Activated CD8-positive, alpha-beta memory T cell treated with anti-CD3 and anti-CD28 coated beads, Interleukin-2, amount 50 U/mL, for 48 hours (primary cell): ENCODE data around the gene PANK2.
"Not testable (repeated sequence)": the region's sequence is repeated elsewhere in the genome, so short reads cannot be mapped to it uniquely, and the experiment has no call there.

Source experiments
- DNase-seq: peaks from one replicate; pipeline ENCODE4 v3.0.0-alpha.2; 2020

Gene PANK2

DNA sequence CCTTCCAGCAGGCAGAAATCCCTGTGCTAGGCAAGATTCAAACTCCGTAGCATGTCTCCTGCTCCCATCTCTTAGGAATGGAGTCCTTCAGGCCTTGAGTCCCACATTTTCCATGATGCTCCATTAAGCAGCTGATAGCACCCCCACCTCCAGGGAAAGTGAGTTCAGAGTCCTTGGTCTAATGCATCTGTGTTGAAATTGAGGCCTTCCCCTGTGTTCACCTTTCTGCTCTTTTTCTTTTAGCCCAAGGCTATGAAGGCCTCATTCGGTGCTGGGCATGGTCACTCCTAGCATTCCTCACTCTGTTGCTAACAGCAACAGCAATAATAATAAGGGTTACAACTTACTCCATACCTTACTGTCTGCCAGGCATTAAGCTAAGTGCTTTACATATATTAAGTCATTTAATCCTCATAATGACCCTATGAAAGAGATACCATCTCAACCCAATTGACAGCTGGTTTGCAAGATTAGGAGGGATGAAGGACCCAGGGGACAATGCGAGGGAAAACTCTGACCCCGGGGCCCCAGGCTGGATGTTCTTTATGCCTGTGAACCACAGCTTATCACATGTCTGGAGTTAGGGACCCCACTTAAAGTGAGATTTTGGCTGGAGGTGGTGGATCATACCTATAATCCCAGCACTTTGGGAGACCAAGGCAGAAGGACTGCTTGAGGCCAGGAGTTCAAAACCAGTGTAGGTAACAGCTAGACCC lies 17.5 kb upstream of the PANK2 start:
- DNase-seq, result no peak

DNA sequence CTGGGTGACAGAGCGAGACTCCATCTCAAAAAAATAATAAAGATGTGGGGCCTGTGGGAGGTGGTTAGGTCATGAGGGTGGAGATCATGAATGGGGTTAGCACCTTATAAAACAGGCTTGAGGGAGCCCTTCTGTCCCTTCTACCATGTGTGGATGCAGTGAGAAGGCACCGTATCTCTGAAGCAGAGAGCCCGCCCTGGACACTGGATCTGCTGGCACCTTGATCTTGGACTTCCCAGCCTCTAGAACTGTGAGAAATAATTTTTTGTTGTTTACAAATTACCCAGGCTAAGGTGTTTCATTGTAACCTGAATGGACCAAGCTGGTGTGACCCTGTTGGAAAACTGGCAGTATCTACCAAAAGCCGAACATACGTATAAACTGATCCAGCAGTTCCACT lies 15.7 kb upstream of the PANK2 start:
- DNase-seq, result no peak

DNA sequence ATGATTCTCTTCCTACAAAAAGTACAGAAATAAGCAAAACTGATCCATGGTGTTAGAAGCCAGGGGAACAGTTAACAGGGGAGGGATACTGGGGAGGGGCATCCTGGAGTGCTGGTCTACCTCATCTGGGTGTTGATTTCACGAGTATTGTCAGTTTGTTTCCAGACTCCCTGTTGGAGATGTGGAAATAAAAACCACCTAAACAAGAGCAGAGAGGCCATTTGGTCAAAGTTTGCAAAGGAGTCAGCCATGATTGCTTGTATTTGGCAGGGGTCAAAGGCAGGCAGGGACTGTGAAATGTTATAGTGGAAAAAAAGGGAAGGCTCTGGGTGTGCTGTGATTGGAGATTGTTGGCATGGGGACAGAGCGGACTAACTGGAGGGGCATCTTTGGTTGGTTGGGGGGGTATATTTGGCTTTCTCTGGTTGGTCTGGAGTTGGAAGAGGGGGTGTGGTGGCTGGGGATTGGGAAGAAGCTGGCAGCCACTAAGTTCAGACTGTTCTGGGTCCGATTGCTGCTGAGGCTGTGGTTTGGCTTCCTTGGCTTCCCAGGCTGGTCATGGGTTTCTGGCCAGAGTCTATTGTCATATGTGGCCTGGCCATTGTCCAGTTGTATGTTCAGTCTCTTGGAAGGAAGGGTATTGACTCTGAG lies 14.9 kb upstream of the PANK2 start:
- no peak for DNase-seq

DNA sequence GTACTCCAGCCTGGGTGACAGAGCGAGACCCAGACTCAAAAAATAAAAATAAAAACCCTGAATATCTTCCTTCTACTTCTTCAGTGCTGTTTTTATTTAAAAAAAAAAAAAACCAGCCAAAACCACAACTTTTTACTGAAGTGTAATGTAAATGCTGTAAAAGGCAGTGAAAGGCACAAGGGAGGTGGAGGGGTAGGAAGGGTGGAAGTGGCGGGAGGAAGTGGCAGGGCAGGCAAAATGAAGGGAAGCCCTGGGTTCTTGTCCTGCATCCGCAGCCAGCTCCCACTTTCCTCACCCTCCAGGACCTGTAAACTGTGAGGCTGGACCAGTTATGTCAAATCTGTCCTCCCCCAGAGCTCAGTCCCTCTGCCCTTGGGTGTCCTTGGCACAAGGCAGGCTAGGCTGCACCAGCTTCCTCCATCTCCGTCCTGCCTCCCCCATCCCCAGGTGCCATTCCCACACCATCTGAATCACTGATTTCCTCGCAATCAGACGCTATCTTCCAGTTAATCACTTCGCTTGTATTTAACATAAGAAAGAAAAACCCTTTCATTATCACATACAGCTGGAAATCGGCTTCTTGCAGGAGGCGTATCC lies 13.7 kb upstream of the PANK2 start:
- no peak for DNase-seq

DNA sequence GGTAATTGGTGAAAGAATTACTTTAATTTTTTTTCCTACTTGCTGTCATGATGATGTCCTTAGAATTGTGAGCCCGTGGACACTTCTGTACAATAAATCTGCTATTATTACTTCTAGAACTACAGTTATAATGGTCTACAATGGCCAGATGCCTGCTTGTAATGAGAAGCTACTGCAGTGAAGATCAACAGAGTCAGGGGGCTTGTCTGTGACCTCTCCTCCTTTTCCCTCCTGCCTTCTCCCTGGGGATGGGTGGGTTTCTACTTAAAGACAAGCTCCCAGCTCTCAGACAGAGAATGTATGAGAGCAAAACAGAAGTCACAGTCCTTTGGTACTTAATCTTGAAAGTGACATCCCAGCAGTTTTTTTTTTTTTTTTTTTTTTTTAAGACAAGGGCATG lies 13.2 kb upstream of the PANK2 start:
- DNase-seq, result no peak

DNA sequence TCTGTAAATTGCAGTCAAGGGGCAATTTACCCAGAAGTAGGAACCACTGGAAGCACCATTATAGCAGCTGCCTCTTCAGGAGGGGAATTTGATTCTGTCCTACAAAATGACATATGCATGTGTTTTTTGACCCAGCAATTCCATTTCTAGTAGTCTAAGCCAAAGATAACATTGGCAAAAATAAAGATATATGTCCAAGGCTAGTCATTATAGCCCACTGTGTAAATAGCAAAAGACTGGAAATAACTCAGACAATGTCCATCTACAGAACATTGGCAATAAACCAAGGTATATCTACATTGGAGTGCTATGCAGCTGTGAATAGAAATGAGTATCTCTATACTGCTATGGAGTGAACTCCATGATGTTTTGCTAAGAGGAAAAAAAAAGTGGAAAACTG lies 12.5 kb upstream of the PANK2 start:
- DNase-seq, result no peak

DNA sequence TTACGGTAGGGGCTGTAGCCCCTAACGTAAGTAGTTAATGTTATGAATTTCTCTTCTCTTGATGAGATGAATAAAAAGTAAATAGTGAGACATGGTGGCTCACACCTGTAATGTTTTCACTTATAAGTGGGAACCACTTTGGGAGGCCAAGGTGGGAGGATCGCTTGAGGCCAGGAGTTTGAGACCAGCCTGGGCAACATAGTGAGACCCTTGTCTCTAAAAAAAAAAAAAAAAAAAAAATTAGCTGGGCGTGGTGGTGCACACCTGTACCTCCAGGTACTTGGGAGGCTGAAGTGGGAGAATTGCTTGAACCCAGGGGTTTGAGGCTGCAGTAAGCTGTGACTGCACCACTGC lies 10.3 kb upstream of the PANK2 start:
- DNase-seq, result not testable (repeated sequence)

DNA sequence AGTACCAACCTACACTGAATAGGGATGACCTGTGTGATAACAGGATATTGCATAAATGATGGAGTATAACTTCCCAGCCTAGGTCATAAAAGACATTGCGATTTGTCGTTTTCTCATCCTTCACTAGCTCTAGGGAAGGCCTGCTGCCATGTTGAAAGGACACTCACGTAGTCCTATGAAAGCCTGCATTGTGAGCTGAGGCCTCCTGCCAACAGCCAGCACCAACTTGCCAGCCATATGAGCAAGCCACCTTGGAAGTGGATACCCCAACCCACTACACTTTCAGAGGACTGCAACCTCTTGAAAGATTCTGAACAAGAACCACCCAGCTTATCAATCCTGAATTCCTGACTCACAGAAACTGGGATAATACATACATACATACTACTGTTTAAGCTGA lies 3.5 kb upstream of the PANK2 start:
- no peak for DNase-seq

DNA sequence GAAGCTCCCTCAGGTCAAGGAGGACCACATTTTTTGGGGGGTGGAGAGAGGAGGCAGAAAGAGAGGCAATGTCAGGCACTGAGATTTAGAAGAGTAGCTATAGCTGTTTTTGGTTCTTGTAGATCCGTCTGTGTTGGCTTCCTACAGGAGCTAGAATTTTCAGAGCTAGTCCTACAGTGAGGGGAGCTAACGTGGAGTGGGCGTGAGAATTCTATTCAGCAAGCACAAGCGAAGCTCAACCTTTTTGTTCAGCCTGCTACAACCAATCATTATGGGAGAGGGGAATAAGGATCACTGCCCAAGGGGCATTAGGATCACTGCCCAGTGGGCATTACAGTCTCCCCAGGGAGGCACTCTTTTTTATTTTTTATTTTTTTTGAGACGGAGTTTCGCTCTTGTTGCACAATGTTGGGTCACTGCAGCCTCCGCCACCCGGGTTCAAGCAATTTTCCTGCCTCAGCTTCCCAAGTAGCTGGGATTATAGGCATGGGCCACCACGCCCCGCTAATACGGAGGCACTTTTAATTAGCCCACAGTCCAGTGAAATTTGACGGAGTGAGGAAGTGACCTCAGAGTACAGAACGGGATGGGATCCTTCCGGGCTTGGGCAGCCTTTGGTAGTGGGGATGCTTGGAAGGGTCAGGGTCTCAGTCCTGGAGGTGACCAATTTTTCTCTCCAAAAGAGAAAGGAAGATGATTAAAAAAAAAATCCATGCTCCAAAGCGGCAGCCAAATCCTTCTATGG lies 1.1 kb upstream of the PANK2 start:
- no peak for DNase-seq

DNA sequence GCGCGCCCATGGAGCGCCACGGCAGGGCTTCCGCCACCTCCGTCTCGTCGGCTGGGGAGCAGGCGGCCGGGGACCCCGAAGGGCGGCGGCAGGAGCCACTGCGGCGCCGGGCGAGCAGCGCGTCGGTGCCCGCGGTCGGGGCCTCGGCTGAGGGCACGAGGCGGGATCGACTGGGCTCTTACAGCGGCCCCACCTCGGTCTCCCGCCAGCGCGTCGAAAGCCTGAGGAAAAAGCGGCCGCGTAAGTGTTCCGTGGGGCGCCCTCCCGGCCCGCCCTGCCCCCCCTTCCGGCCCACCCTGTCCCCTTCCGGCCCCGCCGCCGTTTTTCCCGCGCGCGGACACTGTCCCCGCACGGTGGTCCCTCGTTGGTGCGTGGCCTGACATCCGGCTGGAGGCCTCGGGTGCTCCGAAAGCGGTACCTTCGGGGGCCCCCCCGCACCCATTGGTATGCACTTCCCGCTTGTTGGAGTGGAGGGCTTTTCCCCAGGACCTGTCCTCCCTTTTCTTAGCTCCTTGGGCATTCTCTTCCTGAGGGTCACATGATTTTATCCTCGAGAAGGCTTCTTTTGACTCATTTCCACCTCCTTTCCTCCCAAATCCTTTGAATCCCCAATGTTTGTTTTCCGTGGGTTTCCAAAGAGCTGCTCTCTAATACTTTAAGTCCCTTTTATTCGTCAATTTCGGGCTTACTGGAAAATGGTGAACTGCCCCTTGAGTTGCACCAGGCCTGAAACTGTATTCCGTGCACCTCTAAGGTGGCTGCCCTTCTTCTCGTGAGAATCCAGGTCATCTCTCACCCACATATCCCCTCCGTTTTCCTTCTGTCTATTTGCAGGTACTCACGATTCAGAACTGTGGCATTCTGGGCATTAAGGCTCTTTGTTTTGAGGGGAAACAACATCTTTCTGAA lies 556 bp downstream of the PANK2 start:
- peak; percentile 84 for DNase-seq

DNA sequence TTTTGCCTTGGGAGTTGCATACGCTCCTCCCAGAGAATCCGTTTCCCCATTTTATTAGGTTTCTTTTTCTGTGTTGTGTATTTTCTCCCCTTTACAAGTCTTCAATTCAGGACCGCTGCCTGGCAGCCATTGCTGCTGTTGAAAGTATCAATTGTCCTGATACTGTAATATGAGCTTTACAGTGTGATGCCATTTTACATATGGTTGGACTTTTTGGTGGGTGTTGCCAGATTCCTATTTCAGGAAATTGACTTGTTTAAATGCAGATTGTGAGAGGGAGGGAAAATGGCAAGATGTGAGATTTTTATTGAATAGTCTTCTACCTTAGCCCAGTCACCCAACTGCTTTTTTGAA lies 1.2 kb downstream of the PANK2 start:
- no peak for DNase-seq

DNA sequence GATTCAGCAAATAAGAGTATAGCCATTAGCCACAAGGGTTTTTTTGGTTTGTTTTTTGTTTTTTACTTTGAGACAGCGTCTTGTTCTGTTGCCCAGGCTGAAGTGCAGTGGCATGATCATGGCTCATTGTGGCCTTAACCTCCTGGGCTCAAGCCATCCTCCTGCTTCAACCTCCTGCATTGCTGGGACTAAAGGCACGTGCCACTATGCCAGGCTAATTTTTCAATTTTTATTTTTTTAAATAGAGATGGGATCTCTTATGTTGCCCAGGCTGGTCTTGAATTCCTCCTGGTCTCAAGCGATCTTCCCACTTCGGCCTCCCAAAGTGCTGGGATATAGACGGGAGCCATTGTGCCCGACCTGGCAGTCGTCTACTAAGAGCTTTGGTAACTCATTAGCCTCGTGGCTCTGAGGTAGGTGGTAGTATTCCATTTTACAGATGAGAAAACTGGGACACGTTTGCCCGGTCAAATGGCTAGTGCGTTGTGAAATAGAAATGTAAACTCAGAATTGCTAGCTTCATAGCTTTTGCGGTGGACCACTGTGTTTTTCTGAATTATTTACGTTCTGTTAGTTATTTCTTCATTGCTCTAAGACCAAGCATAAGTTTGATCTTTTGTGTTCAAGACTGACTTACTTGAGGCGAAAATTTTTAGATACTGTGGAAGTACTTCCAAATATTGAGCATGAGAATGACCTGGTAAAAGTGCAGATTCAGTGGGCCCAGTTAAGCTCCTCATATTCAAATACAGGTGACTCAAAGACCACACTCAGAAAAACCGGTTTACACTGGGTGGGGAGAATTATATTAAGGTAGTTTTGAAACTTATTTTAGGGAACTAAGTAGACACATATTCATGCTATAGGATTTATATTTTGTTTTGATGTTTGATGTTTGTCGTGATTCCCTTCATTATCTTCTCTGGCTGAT lies 2.1 kb downstream of the PANK2 start:
- DNase-seq, result no peak

DNA sequence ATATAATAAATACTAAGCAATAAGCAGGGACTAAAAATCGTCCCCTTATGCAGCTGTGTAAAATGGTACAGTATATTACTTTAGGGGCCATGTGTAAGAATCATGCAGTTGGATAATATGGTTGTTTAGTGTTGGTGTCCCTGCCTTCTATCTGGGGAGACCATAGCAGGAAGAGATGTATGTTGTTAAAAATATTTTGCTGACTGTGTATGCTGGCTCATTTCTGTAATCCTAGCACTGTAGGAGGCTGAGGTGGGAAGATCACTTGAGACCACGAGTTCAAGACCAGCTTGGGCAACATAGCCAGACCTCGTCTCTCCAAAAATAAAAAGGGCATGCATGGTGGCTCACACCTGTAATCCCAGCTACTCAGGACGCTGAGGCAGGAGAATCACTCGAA lies 5.6 kb downstream of the PANK2 start:
- peak; percentile 30 for DNase-seq

DNA sequence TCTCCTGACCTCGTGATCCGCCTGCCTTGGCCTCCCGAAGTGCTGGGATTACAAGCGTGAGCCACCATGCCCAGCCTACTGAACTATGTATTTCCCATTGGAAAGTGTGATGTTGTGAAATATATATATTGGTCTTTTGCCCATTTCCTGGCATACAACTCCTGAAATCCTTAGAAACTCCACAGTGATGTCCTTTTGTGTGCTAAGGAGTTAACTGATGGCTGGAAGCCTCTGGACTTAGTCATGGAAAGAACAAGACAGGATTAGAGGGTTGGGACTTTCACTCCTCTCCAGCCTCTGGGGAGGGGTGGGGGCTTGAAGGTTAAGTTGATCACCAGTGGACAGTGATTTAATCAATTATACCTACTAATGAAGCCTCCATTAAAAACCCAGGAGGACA lies 7.1 kb downstream of the PANK2 start:
- DNase-seq, result peak; percentile 20

DNA sequence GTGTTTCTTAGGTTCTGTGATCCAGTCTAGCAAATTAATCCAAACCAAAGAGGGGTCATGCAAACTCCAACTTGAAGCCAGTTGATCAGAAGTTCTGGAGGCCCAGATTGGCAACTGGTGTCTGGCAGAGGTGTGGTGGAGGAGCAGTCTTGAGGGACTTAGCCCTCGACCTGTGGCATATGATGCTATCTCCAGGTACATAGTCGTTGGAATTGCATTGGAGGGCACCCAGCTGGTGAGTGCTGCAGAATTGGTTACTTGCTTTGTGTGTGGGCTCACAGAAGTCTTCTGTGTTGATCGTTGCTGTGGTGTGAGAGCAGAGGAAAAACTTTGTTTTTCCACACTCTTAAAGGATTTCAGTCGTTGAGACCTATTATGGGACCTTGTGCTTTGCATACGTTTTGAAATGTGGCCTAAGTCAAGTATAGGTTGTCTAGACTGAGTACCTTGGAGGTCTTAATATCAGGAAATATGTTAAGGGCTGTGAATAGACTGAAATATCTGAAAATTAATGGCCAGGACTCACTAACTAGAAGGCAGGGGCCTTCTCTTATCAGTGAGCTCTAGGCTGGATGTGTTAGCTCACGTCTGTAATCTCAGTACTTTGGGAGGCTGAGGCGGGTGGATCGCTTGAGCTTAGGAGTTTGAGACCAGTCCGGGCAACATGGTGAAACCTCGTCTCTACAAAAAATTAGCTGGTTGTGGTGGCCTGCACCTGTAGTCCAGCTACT lies 7.8 kb downstream of the PANK2 start:
- DNase-seq, result peak; percentile 49

DNA sequence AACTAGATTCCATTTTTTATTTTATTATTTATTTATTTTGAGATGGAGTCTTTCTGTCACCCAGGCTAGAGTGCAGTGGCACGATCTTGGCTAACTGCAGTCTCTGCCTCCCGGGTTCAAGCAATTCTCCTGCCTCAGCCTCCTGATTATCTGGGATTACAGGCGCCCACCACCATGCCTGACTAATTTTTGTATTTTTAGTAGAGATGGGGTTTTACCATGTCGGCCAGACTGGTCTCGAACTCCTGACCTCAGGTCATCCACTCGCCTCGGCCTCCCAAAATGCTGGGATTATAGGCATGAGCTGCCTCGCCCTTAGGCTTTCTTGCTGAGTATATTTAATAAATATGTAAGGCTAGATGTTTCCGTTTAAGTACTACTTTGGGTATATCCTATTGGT lies 9.0 kb downstream of the PANK2 start:
- peak; percentile 23 for DNase-seq

DNA sequence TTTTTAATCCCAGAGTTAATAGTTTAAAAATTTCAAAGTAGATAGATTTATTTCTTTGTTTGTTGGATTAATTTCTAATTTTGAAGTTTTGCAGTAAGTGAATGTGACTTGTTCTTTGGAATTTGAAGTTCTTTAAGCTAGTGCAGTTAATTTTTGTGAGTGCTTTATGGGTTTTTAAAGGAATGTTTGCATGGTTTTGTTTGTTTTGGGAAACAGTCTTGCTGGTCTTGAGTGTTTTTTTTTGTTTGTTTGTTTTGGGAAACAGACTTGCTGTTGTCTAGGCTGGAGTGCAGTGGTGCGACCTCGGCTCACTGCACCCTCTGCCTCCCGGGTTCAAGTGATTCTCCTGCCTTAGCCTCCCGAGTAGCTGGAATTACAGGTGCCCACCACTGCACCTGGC lies 9.5 kb downstream of the PANK2 start:
- peak; percentile 20 for DNase-seq

DNA sequence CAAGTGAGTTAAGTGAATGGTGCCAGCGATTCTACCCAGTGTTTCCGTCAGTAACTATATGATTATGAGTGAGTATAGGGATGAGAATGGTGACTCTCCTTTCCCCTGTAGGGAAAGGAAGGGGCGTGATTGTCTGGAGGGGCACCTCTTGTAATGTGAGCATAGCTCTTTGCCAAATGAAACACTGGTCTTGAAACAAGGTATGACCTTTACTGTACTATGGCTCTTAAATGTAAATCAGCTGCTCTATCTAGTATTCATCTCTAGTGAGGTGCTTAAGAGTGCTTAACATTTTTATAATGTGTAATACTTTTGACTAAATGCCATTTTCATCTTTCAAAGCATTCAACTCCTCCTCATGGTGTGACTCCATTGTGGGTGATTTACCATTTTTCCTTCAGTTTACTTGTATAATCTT lies 11.0 kb downstream of the PANK2 start:
- no peak for DNase-seq

DNA sequence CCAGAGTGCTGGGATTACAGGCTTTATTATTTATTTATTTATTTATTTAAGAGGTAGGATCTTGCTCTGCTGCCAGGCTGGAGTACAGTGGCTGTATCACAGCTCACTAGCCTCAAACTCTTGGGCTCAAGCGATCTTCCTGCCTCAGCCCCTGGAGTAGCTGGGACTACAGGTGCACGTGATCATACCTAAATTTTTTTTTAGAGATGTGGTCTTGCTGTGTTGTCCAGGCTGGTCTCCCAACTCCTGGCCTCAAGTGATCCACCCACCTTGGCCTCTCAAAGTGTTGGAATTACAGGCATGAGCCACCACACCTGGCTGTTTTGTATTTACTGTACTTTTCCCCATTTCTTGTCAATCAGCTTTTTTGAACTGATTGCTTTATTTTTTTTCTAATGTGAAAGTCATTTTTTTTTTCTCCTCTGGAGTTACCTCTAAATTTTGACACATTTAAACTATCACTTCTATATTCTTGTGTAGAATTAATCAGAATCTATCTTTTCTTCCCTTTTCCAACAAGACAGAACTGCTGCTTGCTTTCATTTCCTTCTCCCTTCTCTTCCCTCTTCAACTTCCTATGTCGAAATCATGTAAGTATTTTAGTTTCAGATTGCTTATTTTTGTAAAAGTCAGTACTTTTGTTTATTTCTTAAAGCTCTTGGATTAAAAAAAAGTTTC lies 12.0 kb downstream of the PANK2 start:
- DNase-seq, result no peak

DNA sequence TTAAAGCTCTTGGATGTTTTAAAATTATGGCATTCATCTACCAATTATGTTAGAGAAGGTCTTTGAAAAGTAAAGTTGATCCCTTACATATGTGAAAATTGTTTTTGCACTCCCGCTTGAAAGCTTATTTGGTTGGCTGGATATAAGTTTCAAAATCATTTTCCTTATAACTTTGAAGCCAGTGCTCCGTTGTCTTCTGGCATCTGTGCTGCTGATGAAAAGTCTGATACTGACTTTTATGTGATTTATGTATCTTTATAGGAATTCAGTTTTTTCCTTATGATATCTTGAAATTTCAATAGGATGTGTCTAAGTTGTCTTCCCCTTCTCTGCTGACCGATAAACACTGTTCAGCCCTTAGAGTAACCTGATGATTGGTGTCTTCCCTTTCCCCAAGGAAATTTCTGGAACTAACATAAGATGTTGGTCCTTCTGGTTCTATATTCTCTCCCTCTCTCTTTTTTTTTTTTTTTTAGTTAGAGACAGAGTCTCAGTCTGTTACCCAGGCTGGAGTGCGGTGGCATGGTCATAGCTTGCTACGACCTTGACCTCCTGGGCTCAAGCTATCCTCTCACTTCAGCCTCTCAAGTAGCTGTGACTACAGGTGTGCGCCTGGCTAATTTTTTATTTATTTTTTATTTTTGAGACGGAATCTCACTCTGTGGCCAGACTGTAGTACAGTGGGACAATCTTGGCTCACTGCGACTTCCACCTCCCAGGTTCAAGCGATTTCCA lies 12.7 kb downstream of the PANK2 start:
- DNase-seq, result no peak
